SK-N-SH treated with all-trans-retinoic acid at 6 μM for 48 hours (cell line): Measurements from ENCODE around the gene ABCG5.

Experiments used
- ATAC-seq: fragments of 200-7000 bp; cut with Tn5 transposase; 3 replicates; pipeline ENCODE4 v1.9.1; 2020; ENCODE audit warnings: mild to moderate bottlenecking, moderate library complexity
- ARNTL ChIP-seq: fragments of 450-650 bp; formaldehyde crosslinking; IDR thresholded peaks from 2 replicates; pipeline ENCODE4 v1.5.0; 2020; ENCODE audit warnings: low read depth, mild to moderate bottlenecking, moderate library complexity, borderline replicate concordance
- BACH2 ChIP-seq: fragments of 250-450 bp; sonication (Bioruptor Pico); IDR thresholded peaks from 2 replicates; pipeline ENCODE4 v1.9.0; 2021; ENCODE audit warnings: mild to moderate bottlenecking, borderline replicate concordance
- CREB5 ChIP-seq: fragments of 250-450 bp; sonication (Bioruptor Pico); IDR thresholded peaks from 2 replicates; pipeline ENCODE4 v1.5.1; 2020; ENCODE audit warnings: low read depth, mild to moderate bottlenecking, moderate library complexity
- CSRNP3 ChIP-seq: fragments of 250-450 bp; sonication (Bioruptor Pico); IDR thresholded peaks from 2 replicates; pipeline ENCODE4 v1.5.1; 2021; ENCODE audit warnings: mild to moderate bottlenecking, moderate library complexity
- ESRRG ChIP-seq: fragments of 250-450 bp; sonication (Bioruptor Pico); IDR thresholded peaks from 2 replicates; pipeline ENCODE4 v1.6.1; 2021; ENCODE audit warnings: mild to moderate bottlenecking
- GLIS3 ChIP-seq: fragments of 250-450 bp; sonication (Bioruptor Pico); IDR thresholded peaks from 2 replicates; pipeline ENCODE4 v1.5.0; 2020; ENCODE audit warnings: mild to moderate bottlenecking, moderate library complexity
- OSR1 ChIP-seq: fragments of 250-450 bp; sonication (Bioruptor Pico); IDR thresholded peaks from 2 replicates; pipeline ENCODE4 v1.8.0; 2022; ENCODE audit warnings: moderate library complexity, mild to moderate bottlenecking, inconsistent platforms
- PATZ1 ChIP-seq: fragments of 250-450 bp; sonication (Bioruptor Pico); IDR thresholded peaks from 2 replicates; pipeline ENCODE4 v1.8.0; 2020; ENCODE audit warnings: mild to moderate bottlenecking, moderate library complexity, borderline replicate concordance
- PPARA ChIP-seq: fragments of 250-450 bp; sonication (Bioruptor Pico); IDR thresholded peaks from 2 replicates; pipeline ENCODE4 v1.5.0; 2020; ENCODE audit warnings: mild to moderate bottlenecking, borderline replicate concordance
- RARB ChIP-seq: fragments of 250-450 bp; sonication (Bioruptor Pico); IDR thresholded peaks from 2 replicates; pipeline ENCODE4 v1.8.0; 2021; ENCODE audit warnings: mild to moderate bottlenecking, moderate library complexity
- SNAI2 ChIP-seq: fragments of 250-450 bp; sonication (Bioruptor Pico); IDR thresholded peaks from 2 replicates; pipeline ENCODE4 v1.5.0; 2020; ENCODE audit warnings: mild to moderate bottlenecking, moderate library complexity
- TCF4 ChIP-seq: fragments of 250-450 bp; sonication (Bioruptor Pico); IDR thresholded peaks from 2 replicates; pipeline ENCODE4 v1.8.0; 2021; ENCODE audit warnings: mild to moderate bottlenecking, moderate library complexity, borderline replicate concordance
- TOX ChIP-seq: fragments of 250-450 bp; sonication (Bioruptor Pico); IDR thresholded peaks from 2 replicates; pipeline ENCODE4 v1.8.0; 2021; ENCODE audit warnings: mild to moderate bottlenecking, moderate library complexity, borderline replicate concordance
- TSHZ2 ChIP-seq: fragments of 250-450 bp; sonication (Bioruptor Pico); IDR thresholded peaks from 2 replicates; pipeline ENCODE4 v1.5.0; 2020; ENCODE audit warnings: mild to moderate bottlenecking, moderate library complexity
- ZFP3 ChIP-seq: fragments of 250-450 bp; sonication (Bioruptor Pico); IDR thresholded peaks from 2 replicates; pipeline ENCODE4 v1.5.0; 2020; ENCODE audit warnings: mild to moderate bottlenecking, moderate library complexity
- ZFP30 ChIP-seq: fragments of 450-650 bp; formaldehyde crosslinking; IDR thresholded peaks from 2 replicates; pipeline ENCODE4 v1.5.0; 2022; ENCODE audit warnings: mild to moderate bottlenecking, moderate library complexity
- ZNF565 ChIP-seq: fragments of 450-650 bp; formaldehyde crosslinking; conservative IDR thresholded peaks from 2 replicates; pipeline ENCODE4 v1.5.0; 2020; ENCODE audit warnings: low read depth, mild to moderate bottlenecking, moderate library complexity
- ZNF70 ChIP-seq: fragments of 450-650 bp; formaldehyde crosslinking; IDR thresholded peaks from 2 replicates; pipeline ENCODE4 v1.5.0; 2020; ENCODE audit warnings: mild to moderate bottlenecking, moderate library complexity
- ZNF8 ChIP-seq: fragments of 450-650 bp; formaldehyde crosslinking; IDR thresholded peaks from 2 replicates; pipeline ENCODE4 v1.5.0; 2020; ENCODE audit warnings: mild to moderate bottlenecking, moderate library complexity

ABCG5 gene

GRCh38 chr2:43798300-43798699 lies 40.3 kb downstream of the ABCG5 start:
- TF ChIP-seq PPARA (no peak), ZNF8 (CRISPR knock-in tag) (no peak), ZFP30 (CRISPR knock-in tag) (no peak), GLIS3 (CRISPR knock-in tag) (no peak), ZNF565 (CRISPR knock-in tag) (no peak), CREB5 (CRISPR knock-in tag) (no peak), TSHZ2 (CRISPR knock-in tag) (no peak)
- ATAC-seq = 0 out of 3 replicates have a peak, but pooled peaks have one; percentile 42

- no peak for ATAC-seq
Observed at GRCh38 chr2:43796206-43796605, 42.4 kb downstream of the ABCG5 start.

More at GRCh38 chr2:43796206-43796605, 42.4 kb downstream of the ABCG5 start:
- TF ChIP-seq ESRRG (no peak), ARNTL (CRISPR knock-in tag) (no peak), TSHZ2 (CRISPR knock-in tag) (no peak), ZFP3 (CRISPR knock-in tag) (no peak), PATZ1 (CRISPR knock-in tag) (no peak), GLIS3 (CRISPR knock-in tag) (no peak), SNAI2 (CRISPR knock-in tag) (no peak), TCF4 (CRISPR knock-in tag) (no peak), CSRNP3 (no peak), ZNF70 (no peak), ZNF8 (CRISPR knock-in tag) (no peak), OSR1 (CRISPR knock-in tag) (no peak), BACH2 (CRISPR knock-in tag) (no peak), TOX (CRISPR knock-in tag) (no peak), PPARA (no peak), RARB (CRISPR knock-in tag) (no peak)
